HL-60/S4 treated with retinoic acid at 250 ng/mL for 4 days and 3 days (cell line): ENCODE results near the gene S100A5.

Source experiments
- in situ Hi-C: fragments of 300-500 bp; cut with MboI; formaldehyde crosslinking; loops from 2 replicates; pipeline ENCODE4 v1.7.0; 2022; ENCODE audit warnings: low sequenced_read_pairs

The S100A5 gene

DNA sequence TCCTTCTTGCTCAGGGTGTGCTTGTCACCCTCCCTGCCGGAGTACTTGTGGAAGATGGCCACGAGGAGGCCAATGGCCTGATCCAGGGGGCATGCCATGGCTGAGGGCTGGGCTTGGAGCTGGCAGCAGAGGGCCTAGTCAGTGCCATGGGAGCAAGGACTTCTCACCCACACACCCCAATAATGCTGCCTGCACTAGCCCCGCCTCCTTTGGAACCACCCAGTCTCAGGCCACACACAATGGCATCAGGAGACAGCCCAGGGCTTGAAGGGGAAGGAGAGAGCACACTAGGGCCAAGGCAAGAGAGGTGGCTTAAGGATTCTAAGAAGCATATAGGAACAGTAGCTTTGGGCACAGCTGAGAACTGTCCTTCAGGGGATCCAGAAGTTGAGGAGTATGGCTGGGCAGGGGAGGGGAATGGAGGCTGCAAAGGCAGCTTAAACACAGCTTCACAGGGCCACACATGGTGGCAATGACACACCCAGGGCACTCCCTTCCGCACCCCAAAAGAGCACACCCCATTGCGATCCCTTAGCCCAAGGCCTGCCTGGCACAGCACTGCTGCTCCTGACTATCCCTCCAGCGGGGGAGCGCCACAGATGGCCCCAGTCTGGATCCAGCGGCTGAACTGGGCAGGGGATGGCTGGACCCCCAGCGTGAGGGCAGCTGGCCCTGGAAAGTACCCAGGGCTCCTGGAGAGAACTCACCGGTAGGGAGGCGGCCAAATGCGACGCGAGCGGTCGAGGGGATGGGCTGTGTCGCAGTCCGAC is 5.3 kb downstream of the S100A5 start, which contains the start of gene S100A6:
TSS of gene S100A6 (minus strand) at position 750 of the 770 bp plus-strand sequence. CDS start at position 98, 652 bp downstream.
- in situ Hi-C loops: no loop called here

DNA sequence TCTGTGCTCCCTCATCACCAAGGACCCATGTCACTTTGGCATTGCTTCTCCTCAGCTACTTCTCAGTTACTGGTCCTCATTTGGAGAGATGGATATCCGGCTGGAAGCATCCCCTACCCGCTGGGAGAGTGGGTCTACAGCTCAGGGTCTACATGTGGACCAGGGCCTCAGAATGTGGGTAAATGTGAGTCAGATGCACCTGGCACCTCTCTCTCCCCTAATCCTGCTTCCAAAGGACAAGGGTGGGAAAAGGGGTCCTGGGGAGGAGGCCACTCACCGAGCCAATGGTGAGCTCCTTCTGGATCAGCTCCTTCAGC is 5.9 kb downstream of the S100A5 start:
- in situ Hi-C loops: no loop called here

DNA sequence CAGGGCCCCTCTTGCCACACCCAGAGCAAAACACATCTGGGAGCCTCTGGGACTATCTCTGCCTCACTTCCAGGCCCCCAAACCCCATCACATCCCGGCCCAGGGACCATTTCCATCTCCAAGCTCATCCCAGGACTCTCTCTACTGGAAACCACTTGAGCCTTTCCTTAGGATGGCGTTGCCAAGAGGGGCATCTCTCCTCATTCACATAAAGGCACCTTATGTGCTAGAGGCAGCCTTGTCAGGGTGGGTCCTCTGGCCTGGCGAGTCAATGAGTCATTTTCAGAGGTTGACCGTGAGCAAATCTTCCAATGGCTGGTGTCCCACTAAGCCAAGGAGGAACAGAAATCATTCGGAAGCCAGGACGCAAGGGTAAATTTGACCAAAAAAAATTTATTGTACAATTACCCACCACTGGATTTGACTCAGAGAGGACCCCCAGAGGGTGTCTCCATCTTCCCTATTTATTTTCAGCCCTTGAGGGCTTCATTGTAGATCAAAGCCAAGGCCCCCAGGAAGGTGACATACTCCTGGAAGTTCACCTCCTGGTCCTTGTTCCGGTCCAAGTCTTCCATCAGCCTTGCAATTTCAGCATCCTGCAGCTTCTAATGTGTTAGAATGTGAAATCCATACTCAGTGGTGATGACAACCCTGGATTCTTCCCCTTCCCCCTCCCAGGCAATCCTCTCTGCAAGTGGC is 6.4 kb downstream of the S100A5 start:
- in situ Hi-C loops: no loop called here

DNA sequence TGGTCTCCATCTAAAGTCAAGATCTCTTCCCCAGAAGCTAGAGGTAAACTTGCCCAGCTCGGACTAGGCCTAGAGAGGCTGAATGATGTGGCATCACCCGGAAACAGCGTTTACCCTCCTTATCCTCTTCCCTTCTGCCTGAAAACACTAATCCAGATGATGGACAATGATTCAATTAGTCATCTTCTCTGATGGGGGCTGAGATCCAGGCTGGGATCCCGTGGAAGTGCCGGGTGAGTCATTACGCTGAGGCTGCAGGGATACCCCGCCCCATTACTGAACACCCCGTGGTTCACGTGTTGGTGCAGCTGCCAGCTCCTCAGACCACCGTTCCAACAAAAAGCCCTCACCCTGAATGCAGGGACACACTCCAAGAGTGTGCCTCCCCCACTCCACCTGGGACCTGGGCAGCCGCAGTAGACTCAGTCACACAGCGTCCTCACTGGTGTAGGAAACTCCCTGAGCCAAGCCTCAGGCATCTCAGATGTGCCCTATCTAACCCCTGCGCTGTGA is 7.0 kb downstream of the S100A5 start:
- in situ Hi-C loops: no loop called here

DNA sequence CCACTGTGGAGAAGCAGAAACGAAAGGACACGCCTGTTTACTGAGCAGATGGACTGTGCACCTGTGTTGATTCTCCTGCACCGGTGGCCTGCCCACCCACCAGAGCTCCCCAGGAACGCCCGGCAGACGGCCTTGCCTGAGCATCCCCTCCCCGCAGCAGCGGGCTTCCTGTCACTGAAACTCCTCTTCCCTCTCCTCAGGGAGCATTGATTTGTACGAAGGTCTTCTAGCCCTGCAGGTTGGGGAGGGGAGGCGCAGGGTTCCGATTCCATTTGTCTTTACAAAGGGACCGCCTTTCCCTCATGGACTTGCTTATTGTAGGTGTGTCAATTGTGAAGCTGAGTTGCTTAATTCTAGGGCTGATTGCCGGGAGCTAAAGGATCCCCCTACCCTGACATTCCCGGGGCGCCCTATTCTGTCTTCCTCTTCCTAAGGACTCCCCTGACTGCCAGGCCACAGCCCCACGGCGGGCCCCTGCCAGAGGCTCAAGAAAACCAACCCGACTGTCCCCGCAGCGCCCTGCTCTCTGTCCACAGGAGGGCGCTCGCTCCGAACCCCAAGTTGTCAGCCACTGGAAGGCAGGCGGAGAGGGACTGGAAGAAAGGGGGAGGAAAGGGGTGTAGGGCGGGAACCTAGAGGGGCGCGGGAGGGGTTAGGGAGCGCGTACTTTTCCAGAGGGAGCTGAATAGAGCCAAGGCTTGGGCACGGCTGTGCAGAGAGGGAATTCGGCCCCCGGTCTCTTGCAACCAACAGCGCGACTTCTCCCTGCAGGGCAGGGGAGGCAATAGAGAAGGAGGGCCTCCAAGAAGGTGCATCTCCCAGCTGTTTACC is 7.8 kb downstream of the S100A5 start:
- in situ Hi-C loops: no loop called here

DNA sequence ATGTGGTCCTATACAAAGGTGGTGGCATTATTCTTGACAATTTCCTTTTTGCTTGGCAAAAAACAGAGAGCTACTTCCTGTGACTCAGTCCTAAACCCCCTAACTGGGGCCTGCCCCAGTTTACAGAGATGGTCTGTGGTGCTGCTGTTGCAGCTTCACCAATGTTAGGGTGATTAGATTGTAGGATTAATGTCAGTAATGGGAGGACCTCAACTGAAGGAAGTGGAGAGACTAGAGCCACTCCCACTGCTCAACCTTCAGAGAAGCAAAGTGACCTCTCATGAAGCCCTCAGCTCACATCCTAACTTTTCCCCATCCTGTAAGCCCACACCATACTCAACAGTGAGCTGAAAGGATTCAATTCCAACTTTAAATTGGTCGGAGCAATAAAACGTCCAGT is 8.6 kb downstream of the S100A5 start:
- in situ Hi-C loops: no loop called here

DNA sequence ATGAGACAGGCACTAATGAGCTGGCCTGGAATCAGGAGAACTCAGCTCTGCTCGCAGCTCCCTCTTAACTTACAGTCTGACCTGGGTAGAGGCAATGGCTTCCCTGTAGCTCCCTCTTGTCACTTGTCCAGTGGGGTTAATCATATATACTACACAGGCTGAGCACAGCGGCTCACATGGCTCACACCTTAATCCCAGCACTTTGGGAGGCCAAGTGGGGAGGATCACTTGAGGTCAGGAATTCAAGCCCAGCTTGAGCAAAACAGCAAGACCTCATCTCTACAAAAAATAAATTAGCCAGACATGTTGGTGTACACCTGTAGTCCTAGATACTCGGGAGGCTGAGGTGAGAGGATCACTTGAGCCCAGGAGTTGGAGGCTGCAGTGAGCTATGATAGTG is 9.1 kb downstream of the S100A5 start:
- in situ Hi-C loops: no loop called here

DNA sequence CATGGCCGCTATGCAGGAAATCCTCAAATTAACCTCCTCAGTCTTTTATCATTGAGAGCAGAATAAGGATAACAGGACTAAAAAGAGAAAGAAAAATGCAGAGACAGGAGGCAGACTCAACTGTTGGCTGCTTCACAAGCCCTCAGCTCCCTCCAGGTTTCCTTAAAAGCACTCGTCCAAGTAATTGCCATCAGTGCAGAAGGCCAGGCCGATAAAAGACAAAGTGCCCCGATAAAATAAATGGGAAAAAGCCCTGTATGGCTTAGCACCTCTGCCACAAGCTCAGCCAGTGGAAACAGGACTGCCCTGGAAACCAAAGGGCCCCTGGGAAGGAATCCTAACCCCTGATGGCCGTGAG is 13.1 kb downstream of the S100A5 start:
- in situ Hi-C loops: no loop called here

DNA sequence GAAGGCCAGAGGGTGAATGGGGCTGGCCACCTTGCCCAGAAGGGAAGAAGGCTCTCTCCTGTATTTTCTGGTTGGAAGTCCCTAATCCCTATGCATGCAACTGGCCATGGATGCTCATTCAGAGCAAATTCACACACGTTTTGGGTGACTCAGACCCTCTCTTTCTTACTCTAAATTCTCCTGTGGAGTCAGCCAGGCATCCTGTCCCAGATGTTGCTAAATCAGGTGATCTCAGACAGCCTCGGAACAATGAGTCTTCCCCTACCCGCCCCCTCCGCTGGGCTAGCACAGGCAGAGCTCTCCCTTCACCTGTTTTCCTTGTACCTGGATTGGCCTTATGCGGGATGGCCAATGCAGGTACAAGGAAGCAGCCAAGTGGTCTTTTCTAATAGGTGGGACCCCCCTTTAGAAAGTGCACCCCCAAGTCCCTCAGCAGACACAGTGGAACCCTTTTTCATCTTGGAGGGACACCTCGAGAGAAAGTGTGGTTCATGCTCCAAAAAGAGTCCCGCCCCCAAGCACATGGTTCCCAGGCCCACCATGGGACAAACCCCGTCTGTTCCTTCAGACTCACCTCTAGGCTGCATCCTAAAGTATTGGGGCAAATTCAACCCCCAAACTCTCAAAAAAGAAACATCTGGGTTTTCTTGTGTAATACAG is 13.6 kb downstream of the S100A5 start:
- in situ Hi-C loops: no loop called here

DNA sequence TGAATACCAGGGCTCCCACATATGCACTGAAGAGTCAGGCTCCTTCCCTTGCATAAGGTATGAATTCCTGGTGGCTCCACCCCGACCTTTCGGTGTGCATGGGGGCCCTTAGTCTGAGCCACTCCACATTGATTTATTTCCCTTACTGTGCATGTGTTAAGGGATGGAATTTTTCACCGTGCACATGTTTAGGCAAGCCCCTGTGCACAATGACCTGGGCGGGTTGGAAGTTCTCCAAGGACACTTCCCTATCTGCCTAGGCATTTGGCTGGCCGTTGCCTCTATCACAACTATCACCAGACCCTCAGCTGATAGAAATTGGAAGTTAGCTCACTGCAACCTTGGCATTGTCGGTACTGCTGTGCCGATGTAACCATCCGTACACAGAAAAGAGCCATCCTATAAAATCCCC is 14.6 kb downstream of the S100A5 start:
- in situ Hi-C loops: no loop called here

DNA sequence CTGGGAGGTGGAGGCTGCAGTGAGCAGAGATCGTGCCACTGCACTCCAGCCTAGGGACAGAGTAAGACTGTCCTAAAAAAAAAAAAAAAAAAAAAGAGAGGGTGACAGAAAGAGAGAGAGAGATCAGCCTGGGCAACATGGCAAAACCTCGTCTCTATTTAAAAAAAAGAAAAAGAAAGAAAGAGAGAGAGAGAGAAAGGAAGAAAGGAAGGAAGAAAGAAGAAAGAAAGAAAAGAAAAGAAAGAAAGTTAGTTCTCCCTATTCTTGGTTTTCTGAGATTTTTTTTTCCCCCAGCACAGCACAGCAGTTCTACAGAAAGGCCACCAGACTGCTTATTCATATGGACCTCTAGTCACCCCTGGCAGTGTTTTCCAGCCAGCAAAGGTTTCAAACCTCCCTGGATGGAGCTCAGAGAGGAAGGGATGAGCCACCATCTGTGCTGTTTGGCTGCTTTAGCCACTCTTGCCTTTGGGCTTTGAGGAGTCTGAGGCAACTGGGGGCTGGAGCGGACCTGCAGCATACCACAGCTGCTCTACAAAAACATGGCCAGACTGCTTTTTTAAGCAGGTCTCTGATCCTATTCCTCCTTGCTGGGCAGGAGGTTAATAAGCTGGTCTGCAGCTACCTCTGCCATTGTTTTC is 15.5 kb downstream of the S100A5 start:
- in situ Hi-C loops: no loop called here

DNA sequence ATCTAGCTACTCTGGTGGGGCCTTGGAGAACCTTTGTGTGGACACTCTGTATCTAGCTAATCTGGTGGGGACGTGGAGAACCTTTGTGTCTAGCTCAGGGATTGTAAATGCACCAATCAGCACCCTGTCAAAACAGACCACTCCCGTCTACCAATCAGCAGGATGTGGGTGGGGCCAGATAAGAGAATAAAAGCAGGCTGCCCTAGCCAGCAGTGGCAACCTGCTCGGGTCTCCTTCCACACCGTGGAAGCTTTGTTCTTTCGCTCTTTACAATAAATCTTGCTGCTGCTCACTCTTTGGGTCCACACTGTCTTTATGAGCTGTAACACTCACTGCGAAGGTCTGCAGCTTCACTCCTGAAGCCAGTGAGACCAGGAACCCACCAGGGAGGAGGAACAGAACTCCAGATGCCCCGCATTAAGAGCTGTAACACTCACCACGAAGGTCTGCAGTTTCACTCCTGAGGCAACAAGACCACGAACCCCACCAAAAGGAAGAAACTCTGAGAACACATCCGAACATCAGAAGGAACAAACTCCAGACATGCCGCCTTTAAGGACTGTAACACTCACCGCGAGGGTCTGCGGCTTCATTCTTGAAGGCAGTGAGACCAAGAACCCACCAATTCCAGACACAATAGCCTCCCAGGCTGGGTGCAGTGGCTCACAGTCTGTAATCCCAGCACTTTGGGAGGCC is 18.2 kb downstream of the S100A5 start:
- in situ Hi-C loops: loop anchor here (25.0 kb wide), 2 partner anchors 240 to 465 kb away; partner anchors contain the start of genes JTB, RAB13 and RPS27

DNA sequence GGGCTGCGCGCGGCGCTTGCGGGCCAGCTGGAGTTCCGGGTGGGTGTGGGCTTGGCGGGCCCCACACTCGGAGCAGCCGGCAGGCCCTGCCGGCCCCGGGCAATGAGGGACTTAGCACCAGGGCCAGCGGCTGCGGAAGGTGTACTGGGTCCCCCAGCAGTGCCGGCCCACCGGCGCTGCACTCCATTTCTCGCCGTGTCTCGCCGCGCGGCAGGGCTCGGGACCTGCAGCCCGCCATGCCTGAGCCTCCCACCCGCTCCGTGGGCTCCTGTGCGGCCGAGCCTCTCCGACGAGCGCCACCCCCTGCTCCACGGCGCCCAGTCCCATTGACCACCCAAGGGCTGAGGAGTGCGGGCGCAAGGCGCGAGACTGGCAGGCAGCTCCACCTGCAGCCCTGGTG is 18.9 kb downstream of the S100A5 start:
- in situ Hi-C loops: loop anchor here (25.0 kb wide), 2 partner anchors 240 to 465 kb away; partner anchors contain the start of genes JTB, RAB13 and RPS27

DNA sequence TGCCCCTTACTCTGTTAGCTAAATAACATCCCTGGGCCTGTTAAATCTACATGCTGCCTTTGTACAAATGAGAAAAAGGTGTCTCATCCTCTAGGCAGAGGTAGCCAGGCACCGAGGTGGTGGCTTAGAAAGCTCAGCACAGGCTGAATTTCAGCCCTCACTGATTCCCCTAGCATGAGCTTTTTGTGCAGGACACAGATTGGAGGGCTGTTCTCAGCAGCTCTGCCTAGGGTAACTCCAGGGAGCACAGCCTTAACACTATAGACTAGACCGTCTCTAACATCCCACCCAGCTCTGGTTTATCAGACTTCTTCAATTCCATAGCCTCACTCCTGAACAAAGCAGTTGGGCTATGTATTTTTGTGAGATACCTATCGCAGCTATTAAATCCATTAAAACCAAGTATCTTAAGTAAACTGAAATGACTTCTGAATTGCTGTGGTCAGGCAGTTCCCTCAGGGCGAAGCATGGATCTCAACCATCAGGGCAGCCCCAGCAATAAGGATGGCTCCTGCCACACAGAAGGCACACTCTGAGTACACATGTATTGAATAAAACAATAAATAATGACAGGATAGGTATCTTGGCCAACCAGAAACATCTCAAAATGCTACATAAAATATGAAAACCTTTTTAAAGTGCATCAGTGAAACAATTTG is 19.8 kb downstream of the S100A5 start:
- in situ Hi-C loops: loop anchor here (25.0 kb wide), 2 partner anchors 241 to 466 kb away; partner anchors contain the start of genes JTB, RAB13 and RPS27

DNA sequence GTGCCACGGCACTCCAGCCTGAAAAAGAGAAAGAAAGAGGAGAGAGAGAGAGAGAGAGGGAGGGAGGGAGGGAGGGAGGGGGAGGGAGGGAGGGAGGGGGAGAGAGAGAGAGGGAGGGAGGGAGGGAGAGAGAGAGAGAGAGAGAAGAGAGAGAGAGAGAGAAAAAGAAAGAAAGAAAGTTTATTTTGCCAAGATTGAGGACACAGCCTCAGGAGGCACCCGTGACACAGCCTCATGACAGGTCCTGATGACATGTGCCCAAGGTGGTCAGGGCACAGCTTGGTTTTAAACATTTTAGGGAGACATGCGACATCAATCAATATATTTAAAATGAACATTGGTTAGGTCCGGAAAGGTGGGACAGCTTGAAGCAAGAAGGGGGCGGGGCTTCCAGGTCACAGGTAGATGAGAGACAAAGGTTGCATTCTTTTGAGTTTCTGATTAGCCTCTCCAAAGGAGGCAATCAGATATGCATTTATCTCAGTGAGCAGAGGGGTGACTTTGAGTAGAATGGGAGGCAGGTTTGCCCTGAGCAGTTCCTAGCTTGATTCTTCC is 20.5 kb downstream of the S100A5 start:
- in situ Hi-C loops: loop anchor here (25.0 kb wide), 2 partner anchors 242 to 467 kb away; partner anchors contain the start of genes JTB, RAB13 and RPS27

DNA sequence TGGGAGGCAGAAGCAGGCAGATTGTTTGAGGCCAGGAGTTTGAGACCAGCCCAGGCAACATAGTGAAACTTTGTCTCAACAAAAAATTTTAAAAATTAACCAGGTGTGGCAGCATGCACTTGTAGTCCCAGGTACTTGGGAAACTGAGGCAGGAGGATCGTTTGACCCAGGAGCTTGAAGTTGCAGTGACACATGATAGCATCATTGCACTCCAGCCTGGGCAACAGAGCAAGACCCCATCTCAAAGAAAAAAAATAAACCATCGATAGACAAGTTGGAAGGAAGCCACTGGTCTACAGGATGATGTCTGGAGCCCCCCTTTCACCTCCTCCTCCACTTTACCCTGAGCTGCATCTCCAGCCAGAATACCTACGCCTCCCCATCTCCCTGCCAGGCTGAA is 21.5 kb downstream of the S100A5 start:
- in situ Hi-C loops: loop anchor here (25.0 kb wide), 2 partner anchors 243 to 468 kb away; partner anchors contain the start of genes JTB, RAB13 and RPS27

DNA sequence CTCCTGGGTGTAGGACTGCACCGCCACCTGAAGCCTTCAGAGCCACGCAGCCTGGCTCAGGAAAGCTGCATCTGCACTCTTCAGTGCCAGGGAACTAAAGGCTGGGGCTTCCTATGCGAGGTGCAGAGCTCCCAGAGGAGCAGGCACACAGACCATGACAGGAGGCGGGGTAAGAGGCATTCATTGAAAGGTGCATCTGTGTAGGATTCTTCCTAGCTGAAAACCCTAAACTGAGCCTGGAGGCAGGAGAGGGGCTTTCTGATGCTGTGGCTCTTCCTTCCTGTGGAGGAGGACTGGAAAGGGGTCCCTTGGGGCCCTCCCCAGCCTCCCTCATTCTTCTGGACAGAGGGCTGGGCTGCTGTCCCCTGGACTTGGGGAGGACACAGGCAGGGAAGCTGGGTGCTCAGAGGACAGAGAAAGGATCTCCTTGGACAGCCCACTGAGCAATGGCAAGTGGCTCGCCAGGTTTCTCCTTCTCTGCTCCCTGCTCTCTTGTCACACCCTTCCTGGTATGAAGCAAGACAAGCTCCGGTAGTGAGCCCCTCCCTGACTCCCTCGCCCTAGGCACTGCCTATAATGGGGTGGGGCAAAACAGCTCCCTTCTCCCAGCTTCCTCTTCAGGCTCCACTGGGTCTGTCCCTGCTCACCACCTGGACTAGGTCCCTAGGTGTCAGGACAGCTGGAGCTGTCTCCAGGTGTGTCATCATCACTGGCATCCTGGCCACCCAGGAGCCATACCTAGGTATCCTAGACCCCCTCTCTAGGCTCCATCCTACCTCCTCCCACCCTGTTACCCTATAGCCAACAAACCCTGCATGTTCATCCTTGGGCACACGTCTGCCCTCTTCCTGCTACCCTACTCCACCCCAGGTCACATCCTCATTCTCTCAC is 25.0 kb downstream of the S100A5 start:
- in situ Hi-C loops: loop anchor here (25.0 kb wide), 2 partner anchors 247 to 472 kb away; partner anchors contain the start of genes JTB, RAB13 and RPS27
